ENCODE results near the gene GAB3.
"Not testable (repeated sequence)": the region's sequence is repeated elsewhere in the genome, so short reads cannot be mapped to it uniquely, and the experiment has no call there.

GAB3 gene

DNA sequence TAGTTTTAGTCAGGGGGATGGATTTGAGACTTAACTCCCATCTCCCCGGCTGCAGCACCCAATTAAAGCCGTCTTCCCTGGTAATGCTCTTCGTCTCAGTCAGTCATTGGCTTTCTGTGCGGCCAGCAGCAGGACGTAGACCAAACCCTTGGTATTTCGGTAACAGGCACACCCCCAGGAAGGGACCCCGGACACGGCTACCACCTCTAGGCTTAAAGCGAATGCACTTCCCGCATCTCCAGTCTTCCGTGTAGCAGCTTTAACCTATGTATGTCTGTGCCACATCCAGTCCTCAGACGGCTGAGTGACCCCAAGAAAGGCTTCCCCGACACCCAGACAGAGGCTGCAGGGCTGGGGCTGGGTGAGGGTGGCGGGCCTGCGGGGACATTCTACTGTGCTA is 96.0 kb downstream of the GAB3 start:
- no peak for FAIRE-seq

DNA sequence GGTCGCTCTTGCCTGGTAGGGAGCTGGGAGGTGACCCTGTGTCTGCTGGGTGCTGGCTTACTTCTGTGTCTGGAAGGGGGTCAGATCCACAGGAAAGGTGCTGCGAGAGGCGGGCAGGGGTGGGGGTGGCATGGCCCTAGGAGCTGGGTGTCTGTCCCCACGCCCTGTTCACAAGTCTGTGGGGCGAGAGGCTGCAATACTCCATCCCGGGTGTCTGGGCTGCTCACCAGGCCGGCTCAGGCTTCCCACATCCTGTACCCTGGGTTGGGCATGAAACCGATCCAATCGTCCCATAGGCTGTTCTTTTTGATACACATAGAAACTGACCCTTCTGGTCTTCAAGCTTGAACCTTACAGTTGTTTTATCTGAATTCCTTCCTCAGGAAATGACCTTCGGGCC is 96.5 kb downstream of the GAB3 start:
- no peak for FAIRE-seq

DNA sequence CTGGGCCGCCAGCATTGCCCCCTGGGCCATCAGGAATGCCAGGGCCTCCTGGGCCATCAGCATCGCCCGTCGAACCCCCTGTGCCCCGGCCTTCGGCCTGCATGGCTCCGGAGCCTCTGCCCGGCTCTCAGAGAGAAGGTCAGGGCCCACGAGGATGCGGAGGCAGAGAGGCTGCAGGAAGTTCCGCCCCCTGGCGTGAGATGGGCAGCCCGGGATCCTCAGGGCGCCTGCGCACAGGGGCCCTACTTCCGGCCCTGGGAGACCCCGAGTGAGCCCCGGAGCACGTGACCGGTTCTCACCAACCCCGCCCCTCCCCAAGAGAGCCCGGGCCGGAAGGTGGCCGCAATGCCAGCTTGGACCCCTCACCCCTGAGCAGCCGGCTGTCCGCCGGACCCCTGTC is 97.5 kb downstream of the GAB3 start, which contains the start of gene CTAG2:
Gene CTAG2, minus strand, starts transcription at position 167 of the 400 bp plus-strand sequence. Its CDS starts 64 bp downstream, at position 103.
- FAIRE-seq, result not testable (repeated sequence)

- no peak for FAIRE-seq
Observed at GRCh38 chrX:154653048-154653401, 97.9 kb downstream of the GAB3 start.

GRCh38 chrX:154652311-154653047 is 98.4 kb downstream of the GAB3 start:
- no peak for FAIRE-seq

DNA sequence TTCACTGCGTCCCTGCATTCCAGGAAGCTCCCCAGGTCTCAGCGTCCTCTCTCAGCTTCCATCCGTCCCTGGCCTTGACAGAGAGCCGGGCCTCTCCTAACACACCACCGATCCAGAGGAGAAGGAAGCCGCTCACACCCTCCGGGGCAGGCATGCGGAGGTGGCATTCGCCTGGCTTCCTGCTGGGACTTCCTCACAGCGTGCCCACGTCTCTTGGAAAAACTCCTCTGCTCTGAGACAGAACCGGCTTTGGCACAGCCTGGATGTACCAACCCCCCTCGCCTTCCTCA is 100.7 kb downstream of the GAB3 start:
- no peak for FAIRE-seq

GRCh38 chrX:154649503-154650220 is 101.2 kb downstream of the GAB3 start:
- no peak for FAIRE-seq

DNA sequence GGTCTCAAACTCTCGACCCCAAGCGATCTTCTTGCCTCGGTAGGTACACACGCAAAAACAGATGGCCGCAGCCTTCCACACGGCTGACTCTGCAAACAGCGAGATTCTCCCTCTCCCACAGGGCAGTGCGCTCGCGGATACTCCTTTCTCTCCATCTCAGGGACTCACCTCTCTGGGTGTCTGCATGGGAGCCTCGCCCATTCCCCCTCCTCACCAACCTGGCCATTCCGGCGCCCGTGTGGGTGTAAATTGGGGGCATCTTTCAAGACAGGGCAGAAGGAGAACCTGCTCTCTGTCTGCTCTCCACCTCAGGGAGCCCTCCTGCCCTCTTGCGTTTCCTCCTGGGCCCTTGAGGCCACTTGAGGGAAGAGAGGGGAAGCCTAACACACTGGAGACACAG is 101.9 kb downstream of the GAB3 start:
- no peak for FAIRE-seq

GRCh38 chrX:154645745-154646378 is 105.0 kb downstream of the GAB3 start:
- not testable (repeated sequence) for FAIRE-seq

GRCh38 chrX:154643708-154644107 is 107.2 kb downstream of the GAB3 start:
- not testable (repeated sequence) for FAIRE-seq

- FAIRE-seq, result not testable (repeated sequence)
Observed at GRCh38 chrX:154641740-154642139, 109.1 kb downstream of the GAB3 start.

- not testable (repeated sequence) for FAIRE-seq
Observed at GRCh38 chrX:154633661-154634060, 117.2 kb downstream of the GAB3 start.

- not testable (repeated sequence) for FAIRE-seq
Observed at GRCh38 chrX:154630949-154631348, 119.9 kb downstream of the GAB3 start.

GRCh38 chrX:154628960-154629359 is 121.9 kb downstream of the GAB3 start:
- FAIRE-seq, result not testable (repeated sequence)

All from A204.1 (cell line).